T-helper 2 cell treated with Interferon-gamma antibody and Interleukin-4, amounts not matched to agents 5 μg/mL and 100 μg/mL, for 36 hours (primary cell): ENCODE data around the gene ZDHHC13.

Experiments used
- DNase-seq: peaks from one replicate; pipeline ENCODE4 v3.0.0; 2021; ENCODE audit warnings: low spot score
- H3K27ac Mint-ChIP-seq: one replicate; pipeline ENCODE4 v1.8.0; 2021; ENCODE audit warnings: mild to moderate bottlenecking, mixed read lengths
- H3K27me3 Mint-ChIP-seq: one replicate; pipeline ENCODE4 v1.8.0; 2021; ENCODE audit warnings: low read depth, mixed read lengths
- H3K36me3 Mint-ChIP-seq: one replicate; pipeline ENCODE4 v1.8.0; 2021; ENCODE audit warnings: low read depth, mixed read lengths
- H3K4me1 Mint-ChIP-seq: one replicate; pipeline ENCODE4 v1.8.0; 2021; ENCODE audit warnings: low read depth, mixed read lengths
- H3K4me3 Mint-ChIP-seq: one replicate; pipeline ENCODE4 v1.8.0; 2022; ENCODE audit warnings: mild to moderate bottlenecking, moderate library complexity, mixed read lengths
- H3K9me3 Mint-ChIP-seq: one replicate; pipeline ENCODE4 v1.8.0; 2021; ENCODE audit warnings: mixed read lengths

The ZDHHC13 gene

DNA sequence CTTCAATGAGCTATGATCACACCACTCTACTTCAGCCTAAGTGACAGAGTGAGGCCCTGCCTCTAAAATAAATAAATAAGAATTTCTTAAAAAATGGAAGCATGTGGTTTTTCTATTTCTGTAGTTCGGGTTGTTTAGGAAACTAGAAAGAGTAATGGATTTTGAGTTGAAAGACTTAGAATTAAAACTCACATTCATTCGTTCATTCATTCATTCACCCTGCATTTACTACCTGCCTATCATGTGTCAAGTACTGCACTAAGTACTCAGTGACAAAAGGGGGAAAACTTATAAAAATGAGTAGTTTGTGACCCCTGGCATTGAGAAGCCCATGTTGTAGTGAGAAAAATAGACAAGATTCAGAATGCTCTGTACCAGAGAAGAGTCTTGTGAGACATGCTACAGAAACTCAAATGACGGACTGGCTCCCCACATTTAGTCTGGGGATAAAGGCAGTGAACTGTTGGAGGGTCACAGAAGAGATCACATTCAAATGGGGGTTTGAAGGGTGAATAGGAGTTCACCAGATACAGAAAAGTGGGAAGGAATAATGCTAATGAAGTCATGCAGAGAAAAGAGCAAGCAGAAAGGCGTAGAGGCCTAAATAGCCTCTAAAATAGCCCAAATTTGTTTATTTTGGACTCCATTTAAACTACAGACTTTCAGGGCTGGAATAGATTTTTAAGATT lies 77.8 kb downstream of the ZDHHC13 start:
- no peak overlapping the region for H3K4me3 Mint-ChIP-seq
- no peak overlapping the region for H3K27ac Mint-ChIP-seq
- no peak for DNase-seq
- H3K36me3 Mint-ChIP-seq: no peaks in the 10 kb centered on the region
- H3K9me3 Mint-ChIP-seq: no peaks in the 10 kb centered on the region
- no peaks in the 10 kb centered on the region for H3K4me1 Mint-ChIP-seq
- H3K27me3 Mint-ChIP-seq: peaks cover 3% of the 10 kb centered on the region

DNA sequence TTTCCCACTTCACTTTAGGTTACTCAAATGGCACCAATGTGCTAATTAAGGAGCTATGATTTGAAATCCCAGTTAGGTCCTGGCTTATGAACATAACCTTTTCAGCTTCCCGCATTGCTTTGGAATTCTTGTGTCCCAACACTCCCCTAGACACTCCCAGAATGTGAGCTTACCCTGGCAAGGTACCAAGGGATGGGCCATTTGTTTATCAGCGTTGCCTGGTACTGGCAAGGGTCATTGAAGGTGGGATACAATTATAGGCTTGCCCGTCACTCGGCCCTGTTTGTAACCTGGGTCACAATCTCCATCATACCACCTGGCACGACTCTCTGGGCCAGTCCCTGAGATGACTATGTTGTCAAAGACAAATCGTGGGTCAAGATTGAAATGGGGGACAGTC lies 79.5 kb downstream of the ZDHHC13 start:
- Mint-ChIP-seq H3K27ac (no peak overlapping the region), H3K4me1 (no peaks in the 10 kb centered on the region), H3K4me3 (no peak overlapping the region), H3K36me3 (no peaks in the 10 kb centered on the region), H3K9me3 (no peaks in the 10 kb centered on the region), H3K27me3 (peaks cover 9% of the 10 kb centered on the region)
- no peak for DNase-seq

DNA sequence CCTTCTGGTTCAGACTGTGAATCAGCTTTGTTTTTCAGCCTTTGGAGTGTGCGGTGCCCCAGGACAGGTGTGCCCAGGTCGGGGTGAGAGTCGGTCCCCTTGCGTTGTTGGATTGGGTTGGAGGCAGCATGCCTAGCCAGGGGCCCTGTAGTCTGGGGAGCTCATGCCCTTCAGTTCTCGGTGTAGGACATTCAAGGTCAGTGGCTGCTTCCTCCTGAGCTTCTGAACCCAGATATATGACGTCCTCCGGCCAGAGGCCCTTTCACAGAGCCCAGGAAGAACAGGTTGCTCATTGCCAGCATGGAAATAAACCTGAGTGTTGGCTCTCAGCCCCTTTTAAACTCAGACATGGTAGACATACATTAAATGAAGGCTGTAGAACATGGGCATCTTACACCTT lies 82.1 kb downstream of the ZDHHC13 start:
- H3K9me3 Mint-ChIP-seq: no peaks in the 10 kb centered on the region
- H3K4me3 Mint-ChIP-seq: no peak overlapping the region
- H3K36me3 Mint-ChIP-seq: no peaks in the 10 kb centered on the region
- H3K27ac Mint-ChIP-seq: no peak overlapping the region
- peaks cover 1% of the 10 kb centered on the region for H3K4me1 Mint-ChIP-seq
- H3K27me3 Mint-ChIP-seq: peaks cover 9% of the 10 kb centered on the region
- DNase-seq: no peak

DNA sequence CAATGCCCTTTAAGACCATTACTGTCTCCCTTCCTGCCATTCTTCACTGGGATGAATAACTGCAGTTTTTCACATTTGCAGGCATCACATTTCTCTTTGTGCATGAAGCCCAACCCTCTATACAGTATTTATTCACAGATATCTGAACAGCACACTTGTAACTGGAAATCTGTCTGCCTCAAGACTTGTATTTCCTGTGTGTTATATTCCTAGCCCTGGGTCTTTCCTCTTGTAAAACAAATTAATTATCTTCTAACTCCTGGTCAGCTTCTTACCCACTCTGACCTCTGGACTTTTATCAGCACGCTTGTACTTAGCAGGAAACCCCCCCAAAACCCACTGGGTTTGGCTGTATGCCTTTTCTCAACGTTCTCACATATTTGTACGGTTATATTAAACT lies 82.8 kb downstream of the ZDHHC13 start:
- H3K27me3 Mint-ChIP-seq: peaks cover 9% of the 10 kb centered on the region
- H3K36me3 Mint-ChIP-seq: no peaks in the 10 kb centered on the region
- no peaks in the 10 kb centered on the region for H3K9me3 Mint-ChIP-seq
- DNase-seq: no peak
- no peak overlapping the region for H3K4me3 Mint-ChIP-seq
- peaks cover 1% of the 10 kb centered on the region for H3K4me1 Mint-ChIP-seq
- H3K27ac Mint-ChIP-seq: no peak overlapping the region

DNA sequence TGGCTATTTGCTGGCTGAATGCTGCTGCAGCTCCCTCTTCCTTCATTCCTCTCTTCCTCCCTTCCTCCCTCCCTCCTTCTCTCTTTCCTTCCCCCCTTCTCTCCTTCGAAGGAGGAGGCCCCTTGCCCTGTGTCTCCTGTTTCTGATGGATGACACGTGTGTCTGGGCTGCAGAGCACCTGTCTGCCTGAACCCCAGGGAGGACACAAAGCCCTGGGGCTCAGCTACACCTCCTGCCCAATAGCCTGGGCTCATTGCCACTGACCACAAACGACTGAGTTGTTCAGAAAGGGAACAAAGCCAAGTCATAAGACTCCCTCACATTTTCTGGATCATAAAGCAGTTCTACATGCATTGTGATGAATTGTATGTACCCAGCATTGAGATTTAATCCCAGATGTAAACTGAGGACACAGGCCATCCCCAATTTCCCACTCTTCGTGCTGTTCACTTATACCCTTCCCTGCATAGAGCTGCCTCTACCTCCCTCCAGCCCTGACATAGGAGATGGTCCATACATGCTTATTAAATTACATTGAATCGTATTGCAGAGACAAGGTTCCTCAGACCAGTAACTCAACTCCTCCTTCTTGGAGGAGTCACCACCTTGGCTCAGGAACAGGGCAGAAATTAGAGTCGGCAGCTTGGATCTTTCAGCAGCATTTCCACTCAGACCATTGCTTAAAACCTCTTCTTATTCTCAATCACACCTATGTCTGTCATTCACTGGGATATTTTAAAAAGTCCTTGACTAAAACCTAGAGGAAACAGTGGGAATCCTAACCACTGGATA lies 83.6 kb downstream of the ZDHHC13 start:
- Mint-ChIP-seq H3K4me1 (peaks cover 1% of the 10 kb centered on the region), H3K4me3 (no peak overlapping the region), H3K27me3 (peaks cover 9% of the 10 kb centered on the region), H3K27ac (no peak overlapping the region), H3K36me3 (no peaks in the 10 kb centered on the region), H3K9me3 (no peaks in the 10 kb centered on the region)
- DNase-seq: no peak

DNA sequence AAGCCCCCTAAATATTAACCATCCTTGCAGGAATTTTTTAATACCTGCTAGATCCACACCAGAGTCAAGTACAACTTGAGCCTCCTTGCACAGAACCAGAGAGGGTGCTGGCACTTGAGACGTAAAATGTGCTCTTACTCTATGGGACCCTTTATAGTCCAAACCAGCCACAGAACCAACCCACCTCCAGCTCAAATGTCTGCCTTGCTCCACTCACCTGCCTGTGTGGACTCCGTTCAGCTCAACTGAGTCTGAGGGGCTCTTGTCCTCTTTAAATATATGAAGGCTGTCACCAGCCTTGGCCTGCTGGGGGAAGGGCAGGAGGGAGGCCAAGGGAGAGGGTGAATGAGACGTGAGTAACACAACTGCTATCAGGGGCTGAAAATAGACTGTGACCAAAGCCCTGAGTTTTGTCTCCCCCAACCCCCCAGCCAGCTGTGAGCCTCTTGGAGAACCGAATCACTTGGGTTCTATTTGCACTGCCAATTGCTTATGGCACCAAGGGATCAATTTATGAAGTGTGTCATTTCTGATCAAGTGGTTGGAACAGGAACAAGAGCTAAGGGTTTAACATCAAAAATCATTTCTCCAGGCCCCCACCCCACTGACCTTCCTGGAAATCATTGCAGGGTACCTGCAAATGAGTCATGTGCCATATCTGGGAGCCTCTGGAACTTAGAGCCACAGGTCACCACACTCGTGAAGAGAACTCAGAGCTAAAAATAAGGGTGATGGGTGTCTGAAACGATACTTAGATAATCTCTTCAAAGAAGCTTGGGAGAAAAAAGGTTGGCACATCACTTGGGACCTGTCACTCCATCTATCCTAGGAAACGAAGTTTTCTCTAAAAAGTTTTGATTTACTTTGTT lies 85.0 kb downstream of the ZDHHC13 start, which contains the start of gene CSRP3:
CSRP3 (minus strand) TSS at position 247 of the 869 bp plus-strand sequence. CDS start 9,535 bp downstream, outside the sequence.
- Mint-ChIP-seq H3K27ac (no peak within 1 kb of the TSS), H3K36me3 (no peaks in the 10 kb centered on the region), H3K4me1 (peaks cover 1% of the 10 kb centered on the region), H3K9me3 (no peaks in the 10 kb centered on the region), H3K27me3 (peaks cover 11% of the 10 kb centered on the region), H3K4me3 (no peak within 1 kb of the TSS)
- DNase-seq: no peak

DNA sequence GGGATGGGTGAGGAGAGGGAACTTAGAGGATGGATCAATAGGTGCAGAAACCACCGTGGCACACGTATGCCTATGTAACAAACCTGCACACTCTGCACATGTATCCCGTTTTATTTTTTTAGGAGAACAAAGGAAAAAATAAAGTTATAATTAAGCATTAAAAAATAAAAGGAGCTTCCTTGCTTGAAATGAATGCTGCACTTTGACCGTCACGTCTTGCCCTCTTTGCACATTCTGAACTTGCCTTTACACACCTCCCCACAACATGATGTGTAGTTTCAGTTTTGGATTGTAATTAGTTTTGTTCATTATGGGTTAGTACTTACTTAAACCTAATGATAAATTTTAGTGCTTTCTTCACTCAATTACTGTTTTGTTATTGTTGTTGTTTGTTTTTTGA lies 87.9 kb downstream of the ZDHHC13 start:
- no peak overlapping the region for H3K4me3 Mint-ChIP-seq
- peaks cover 22% of the 10 kb centered on the region for H3K27me3 Mint-ChIP-seq
- H3K36me3 Mint-ChIP-seq: no peaks in the 10 kb centered on the region
- H3K9me3 Mint-ChIP-seq: no peaks in the 10 kb centered on the region
- no peak for DNase-seq
- H3K27ac Mint-ChIP-seq: no peak overlapping the region
- H3K4me1 Mint-ChIP-seq: peaks cover 1% of the 10 kb centered on the region

DNA sequence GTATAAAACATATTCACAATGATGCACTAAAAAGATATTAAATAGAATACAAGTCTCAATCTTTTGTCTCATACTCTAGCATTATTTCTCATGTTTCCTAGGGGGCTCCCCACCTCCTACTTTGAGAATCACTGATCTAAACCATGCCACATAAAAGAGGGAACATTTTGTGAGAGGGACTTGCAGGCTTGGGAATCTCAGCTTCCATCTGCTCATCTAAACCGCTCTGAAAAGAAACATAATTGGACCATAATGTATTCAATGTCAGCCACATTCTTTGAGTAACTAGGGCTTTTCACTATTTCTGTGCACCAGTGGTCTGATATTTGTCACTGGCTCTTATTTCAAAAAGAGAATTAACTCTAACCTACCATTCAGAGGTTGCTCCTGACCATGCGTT lies 91.2 kb downstream of the ZDHHC13 start:
- no peak overlapping the region for H3K27ac Mint-ChIP-seq
- DNase-seq: no peak
- peaks cover 1% of the 10 kb centered on the region for H3K4me1 Mint-ChIP-seq
- no peaks in the 10 kb centered on the region for H3K9me3 Mint-ChIP-seq
- H3K4me3 Mint-ChIP-seq: no peak overlapping the region
- H3K27me3 Mint-ChIP-seq: peaks cover 23% of the 10 kb centered on the region
- no peaks in the 10 kb centered on the region for H3K36me3 Mint-ChIP-seq

DNA sequence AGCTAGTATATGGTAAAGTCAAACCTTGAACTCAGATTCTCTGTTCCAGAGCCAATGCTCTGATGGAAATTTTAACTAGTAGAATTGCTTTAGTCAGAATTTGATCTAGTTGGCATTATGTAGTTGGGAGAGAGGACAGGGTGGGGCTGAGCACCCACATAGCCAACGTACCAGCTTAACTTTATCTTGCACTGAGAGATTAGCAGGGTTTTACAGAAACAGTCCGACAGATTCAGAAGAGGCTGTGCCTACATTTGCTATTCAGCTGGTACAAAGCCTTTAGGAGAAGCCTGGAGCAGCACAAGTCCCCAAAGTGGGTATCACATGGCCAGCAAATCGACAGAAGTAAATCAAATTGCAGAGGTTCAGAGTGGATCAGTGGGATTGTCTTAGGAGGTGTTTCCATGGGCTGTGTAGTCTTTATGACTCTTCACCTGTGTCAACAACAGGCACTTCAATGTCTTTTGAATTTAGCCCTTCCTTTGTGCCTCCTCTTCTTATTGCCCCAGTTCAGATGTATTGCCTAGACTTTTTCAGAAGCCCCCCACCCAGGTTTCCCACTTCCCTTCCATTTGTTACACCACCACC lies 92.1 kb downstream of the ZDHHC13 start:
- Mint-ChIP-seq H3K9me3 (no peaks in the 10 kb centered on the region), H3K27me3 (peaks cover 26% of the 10 kb centered on the region), H3K4me3 (no peak overlapping the region), H3K4me1 (no peaks in the 10 kb centered on the region), H3K36me3 (no peaks in the 10 kb centered on the region), H3K27ac (no peak overlapping the region)
- DNase-seq: no peak

DNA sequence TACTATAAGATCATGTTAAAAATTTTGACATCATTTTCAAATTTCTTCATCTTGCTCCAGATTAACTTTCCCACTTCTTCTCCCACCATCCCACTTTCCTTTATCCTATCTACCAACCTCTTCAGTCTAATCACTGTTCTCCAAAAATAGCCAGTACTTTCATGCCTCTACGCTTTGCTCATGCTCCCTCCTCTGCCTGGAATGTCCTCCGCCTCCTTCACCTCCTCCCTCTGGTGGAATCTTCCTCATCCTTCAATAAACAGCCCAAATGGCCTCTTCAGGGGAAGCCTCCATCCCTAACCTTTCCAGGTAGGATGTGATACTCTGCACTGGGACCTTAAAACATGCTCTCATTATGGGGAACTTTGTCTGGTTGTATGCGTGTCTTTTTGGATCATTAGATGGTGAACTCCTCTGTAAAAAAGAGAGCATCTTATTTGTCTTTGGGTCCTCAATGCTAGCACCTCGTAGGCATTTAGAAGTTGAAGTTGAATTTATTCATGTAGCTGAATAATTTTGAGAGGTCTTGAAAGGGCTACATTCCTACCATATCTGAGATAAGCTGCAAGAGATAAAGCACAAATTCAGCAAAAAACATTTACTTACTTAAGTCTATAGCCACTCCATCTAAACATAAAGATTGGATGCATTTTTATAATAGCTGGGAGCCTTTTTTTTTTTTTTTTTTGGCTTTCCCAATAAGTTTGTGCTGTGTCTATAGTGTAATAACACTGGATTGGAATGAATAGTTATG lies 92.8 kb downstream of the ZDHHC13 start:
- no peak for DNase-seq
- no peak overlapping the region for H3K4me3 Mint-ChIP-seq

DNA sequence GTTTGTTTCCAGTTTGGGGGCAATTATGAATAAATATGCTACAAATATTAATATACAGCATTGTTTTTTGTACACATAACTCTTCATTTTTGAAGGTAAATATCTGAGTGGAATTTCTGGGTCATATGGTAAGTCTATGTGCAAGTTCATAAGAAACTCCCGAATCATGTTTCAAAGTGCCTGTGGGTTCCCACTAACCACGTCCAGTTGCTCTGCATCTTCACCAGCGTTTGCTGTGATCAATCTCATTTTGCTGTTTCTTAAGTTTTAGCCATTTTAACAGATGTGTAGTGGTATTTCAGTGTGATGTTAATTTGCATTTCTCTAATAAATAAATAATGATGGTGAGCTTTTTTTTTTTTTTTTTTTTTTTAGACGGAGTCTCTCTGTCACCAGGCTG lies 99.1 kb downstream of the ZDHHC13 start:
- H3K9me3 Mint-ChIP-seq: no peaks in the 10 kb centered on the region
- peaks cover 20% of the 10 kb centered on the region for H3K27me3 Mint-ChIP-seq
- no peak overlapping the region for H3K4me3 Mint-ChIP-seq
- H3K27ac Mint-ChIP-seq: no peak overlapping the region
- no peaks in the 10 kb centered on the region for H3K36me3 Mint-ChIP-seq
- no peak for DNase-seq
- H3K4me1 Mint-ChIP-seq: no peaks in the 10 kb centered on the region

More for the DNA sequence above, 92.8 kb downstream of the ZDHHC13 start:
- no peaks in the 10 kb centered on the region for H3K9me3 Mint-ChIP-seq
- peaks cover 33% of the 10 kb centered on the region for H3K27me3 Mint-ChIP-seq
- H3K4me1 Mint-ChIP-seq: no peaks in the 10 kb centered on the region
- H3K36me3 Mint-ChIP-seq: no peaks in the 10 kb centered on the region
- no peak overlapping the region for H3K27ac Mint-ChIP-seq

DNA sequence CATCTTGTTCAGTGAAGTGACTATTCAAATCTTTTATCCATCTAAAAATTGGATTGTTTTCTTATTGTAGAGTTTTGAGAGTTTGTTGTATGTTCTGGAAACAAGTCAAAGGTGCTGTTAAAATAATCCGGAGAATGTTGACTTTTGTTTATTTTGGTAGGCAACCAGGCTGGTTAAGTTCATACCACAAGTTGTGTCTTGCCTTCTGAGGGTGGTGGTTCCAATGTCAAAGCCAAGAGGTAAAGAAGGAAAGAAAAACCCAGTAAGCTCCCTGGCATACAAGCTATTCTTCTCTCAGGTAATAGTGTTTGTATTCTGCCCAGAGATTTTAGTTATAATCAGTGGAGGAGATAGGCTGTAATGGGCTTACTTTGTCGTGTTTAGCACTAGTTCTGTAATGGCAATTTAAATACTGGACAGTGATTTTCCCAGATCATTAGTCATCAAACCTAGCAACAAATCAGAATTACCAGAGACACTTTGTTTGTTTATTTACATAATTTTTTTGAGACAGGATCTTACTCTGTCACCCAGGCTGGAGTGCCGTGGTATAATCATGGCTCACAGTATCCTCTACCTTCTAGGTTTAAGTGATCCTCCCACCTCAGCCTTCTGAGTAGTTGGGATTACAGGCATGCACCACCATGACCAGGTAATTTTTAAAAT lies 99.9 kb downstream of the ZDHHC13 start:
- Mint-ChIP-seq H3K27ac (no peak overlapping the region), H3K36me3 (peaks cover 1% of the 10 kb centered on the region), H3K9me3 (no peaks in the 10 kb centered on the region), H3K27me3 (peaks cover 20% of the 10 kb centered on the region), H3K4me3 (no peak overlapping the region), H3K4me1 (no peaks in the 10 kb centered on the region)
- DNase-seq: no peak

DNA sequence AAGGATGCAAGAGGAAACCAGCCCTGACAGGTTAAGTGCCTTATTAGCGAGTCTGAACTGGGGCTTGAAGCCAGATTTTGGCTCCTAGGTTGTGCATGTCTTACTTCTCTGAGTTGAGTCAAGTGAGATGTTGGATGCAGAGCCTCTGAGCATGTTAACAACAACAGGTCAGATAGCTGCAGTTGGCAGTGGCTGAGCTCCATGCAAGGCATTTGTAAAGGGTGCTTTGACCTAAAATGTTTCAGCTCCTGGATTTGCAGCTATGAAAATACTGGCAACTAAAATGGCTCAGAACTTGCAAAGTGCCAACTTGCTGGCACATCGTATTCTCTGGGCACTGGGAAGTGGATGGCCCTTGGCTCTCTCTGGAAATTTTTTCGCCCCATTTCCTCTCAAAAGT lies 101.2 kb downstream of the ZDHHC13 start:
- H3K27me3 Mint-ChIP-seq: peaks cover 15% of the 10 kb centered on the region
- no peak overlapping the region for H3K27ac Mint-ChIP-seq
- peaks cover 14% of the 10 kb centered on the region for H3K36me3 Mint-ChIP-seq
- peaks cover 1% of the 10 kb centered on the region for H3K4me1 Mint-ChIP-seq
- H3K9me3 Mint-ChIP-seq: no peaks in the 10 kb centered on the region
- no peak overlapping the region for H3K4me3 Mint-ChIP-seq
- no peak for DNase-seq
